Smooth muscle cell (in vitro differentiated cells): Measurements from ENCODE around the gene RSPH4A. TPM values are rescaled to one million over a fixed set of nuclear protein-coding genes. Genes with fewer than 3 reads are reported as not detected.

ENCODE experiments used
- DNase-seq: peaks from one replicate; lab custom pipeline; 2025; ENCODE audit not compliant: unreplicated experiment; lab: John Stamatoyannopoulos, UW
- H2AFZ ChIP-seq: fragments of 200-600 bp; sonication (generic); 2 replicates; pipeline ENCODE4 v1.6.0; 2016; ENCODE audit warnings: antibody characterized with exemption, low read depth, mild to moderate bottlenecking
- H3F3A ChIP-seq: fragments of 200-600 bp; sonication (generic); 2 replicates; pipeline ENCODE4 v1.6.0; 2017; ENCODE audit warnings: antibody characterized with exemption, low read depth
- H3K27ac ChIP-seq: fragments of 200-600 bp; sonication (generic); 2 replicates; pipeline ENCODE4 v1.5.1; 2016; ENCODE audit warnings: low read depth, mild to moderate bottlenecking
- H3K27me3 ChIP-seq: fragments of 200-600 bp; sonication (generic); 2 replicates; pipeline ENCODE4 v1.6.1; 2016; ENCODE audit warnings: low read depth, mild to moderate bottlenecking
- H3K36me3 ChIP-seq: fragments of 200-600 bp; sonication (generic); 2 replicates; pipeline ENCODE4 v1.5.1; 2016; ENCODE audit warnings: low read depth
- H3K4me1 ChIP-seq: fragments of 200-600 bp; sonication (generic); 2 replicates; pipeline ENCODE4 v1.5.1; 2016; ENCODE audit warnings: low read depth
- H3K4me2 ChIP-seq: fragments of 200-600 bp; sonication (generic); 2 replicates; pipeline ENCODE4 v1.6.0; 2016; ENCODE audit warnings: mild to moderate bottlenecking
- H3K4me3 ChIP-seq: fragments of 200-600 bp; sonication (generic); 2 replicates; pipeline ENCODE4 v1.5.1; 2016; ENCODE audit warnings: mild to moderate bottlenecking
- H3K79me2 ChIP-seq: fragments of 200-600 bp; sonication (generic); 2 replicates; pipeline ENCODE4 v1.6.0; 2016; ENCODE audit warnings: low read depth, mild to moderate bottlenecking
- H3K9ac ChIP-seq: fragments of 200-600 bp; sonication (generic); 2 replicates; pipeline ENCODE4 v1.6.0; 2016; ENCODE audit warnings: low read depth
- H3K9me3 ChIP-seq: fragments of 200-600 bp; sonication (generic); replicated peaks from 2 replicates; pipeline ENCODE4 v1.5.1; 2016; ENCODE audit warnings: low read depth
- H4K20me1 ChIP-seq: fragments of 200-600 bp; sonication (generic); 2 replicates; pipeline ENCODE4 v1.6.0; 2016; ENCODE audit warnings: low read depth
- CTCF ChIP-seq: fragments of 200-600 bp; sonication (generic); IDR thresholded peaks from 2 replicates; pipeline ENCODE4 v1.5.1; 2017; ENCODE audit warnings: borderline replicate concordance, mild to moderate bottlenecking, antibody characterized with exemption; ENCODE audit not compliant: insufficient read depth, poor library complexity, severe bottlenecking
- WGBS: methylation state at CpG from one replicate; pipeline ENCODE4 v1.1.7; 2016; ENCODE audit warnings: low lambda C conversion rate; 5-methylcytosine and 5-hydroxymethylcytosine counted together
- polyA plus RNA-seq: library from polyadenylated mRNA; unstranded; fragments of >200 nt; fragmentation: Nextera tagmentation; extraction: Ambion mirVana; gene quantifications from 2 replicates; pipeline ENCODE4 v1.2.1, GENCODE V29; 2016
- total RNA-seq: library from RNA; depleted of rRNA; stranded (reverse); fragments of >200 nt; gene quantifications from 2 replicates; pipeline ENCODE4 v1.2.3, GENCODE V29; 2014

The RSPH4A gene
- total and polyA plus RNA-seq, 2 experiments from 2014 or later = 0.22 TPM; not detected in 1

- peak; percentile 86 for DNase-seq
- Histone ChIP-seq H3K4me1 (peaks cover 22% of the 10 kb centered on the region), H3K9me3 (no peaks in the 10 kb centered on the region), H3K4me2 (peak within 1 kb of the TSS; percentile 89), H3K9ac (peak within 1 kb of the TSS; percentile 93), H3K27ac (peak within 1 kb of the TSS; percentile 85), H3F3A (peaks cover 5% of the 10 kb centered on the region), H3K79me2 (peaks cover 54% of the 10 kb centered on the region), H3K4me3 (peak within 1 kb of the TSS; percentile 77), H2AFZ (peak within 1 kb of the TSS; percentile 85), H3K27me3 (no peaks in the 10 kb centered on the region), H3K36me3 (no peaks in the 10 kb centered on the region), H4K20me1 (peaks cover 29% of the 10 kb centered on the region)
- under 1% methylated on average over 62 of the region's 62 CpGs for WGBS
- TF ChIP-seq CTCF = no peak
These were observed 45.2 kb upstream of the RSPH4A start, which contains the start of gene RWDD1 for GRCh38 chr6:116570856-116571682. TSS of gene RWDD1 (plus strand) at chr6:116571504. CDS start at chr6:116571583, 79 bp downstream.

GRCh38 chr6:116571683-116572000 is 44.6 kb upstream of the RSPH4A start:
- H3K27me3 ChIP-seq = no peaks in the 10 kb centered on the region
- no peak for DNase-seq
- peaks cover 29% of the 10 kb centered on the region for H4K20me1 ChIP-seq
- H3K9me3 ChIP-seq = no peaks in the 10 kb centered on the region
- peak overlapping the region; percentile 85 for H3K27ac ChIP-seq
- peaks cover 5% of the 10 kb centered on the region for H3F3A ChIP-seq
- 0% methylated on average over 11 of the region's 12 CpGs for whole genome bisulfite sequencing
- peak overlapping the region; percentile 77 for H3K4me3 ChIP-seq
- H3K79me2 ChIP-seq = peaks cover 60% of the 10 kb centered on the region
- TF ChIP-seq CTCF = no peak
- peaks cover 22% of the 10 kb centered on the region for H3K4me1 ChIP-seq
- peak overlapping the region; percentile 77 for H2AFZ ChIP-seq
- H3K9ac ChIP-seq = peak overlapping the region; percentile 93
- H3K4me2 ChIP-seq = peak overlapping the region; percentile 89
- H3K36me3 ChIP-seq = no peaks in the 10 kb centered on the region

- TF ChIP-seq CTCF = no peak
- H3F3A ChIP-seq = peaks cover 5% of the 10 kb centered on the region
- H3K9me3 ChIP-seq = no peaks in the 10 kb centered on the region
- H2AFZ ChIP-seq = peak overlapping the region; percentile 77
- H3K4me3 ChIP-seq = peak overlapping the region; percentile 77
- peak overlapping the region; percentile 85 for H3K27ac ChIP-seq
- H3K27me3 ChIP-seq = no peaks in the 10 kb centered on the region
- peaks cover 22% of the 10 kb centered on the region for H3K4me1 ChIP-seq
- peaks cover 65% of the 10 kb centered on the region for H3K79me2 ChIP-seq
- WGBS = 6% methylated on average over 7 of the region's 7 CpGs
- no peaks in the 10 kb centered on the region for H3K36me3 ChIP-seq
- H3K4me2 ChIP-seq = peak overlapping the region; percentile 89
- peak overlapping the region; percentile 93 for H3K9ac ChIP-seq
- no peak for DNase-seq
- H4K20me1 ChIP-seq = peaks cover 29% of the 10 kb centered on the region
These were observed 44.1 kb upstream of the RSPH4A start for GRCh38 chr6:116572162-116572561.
